Measurements from ENCODE around the gene ESR2.

DNA sequence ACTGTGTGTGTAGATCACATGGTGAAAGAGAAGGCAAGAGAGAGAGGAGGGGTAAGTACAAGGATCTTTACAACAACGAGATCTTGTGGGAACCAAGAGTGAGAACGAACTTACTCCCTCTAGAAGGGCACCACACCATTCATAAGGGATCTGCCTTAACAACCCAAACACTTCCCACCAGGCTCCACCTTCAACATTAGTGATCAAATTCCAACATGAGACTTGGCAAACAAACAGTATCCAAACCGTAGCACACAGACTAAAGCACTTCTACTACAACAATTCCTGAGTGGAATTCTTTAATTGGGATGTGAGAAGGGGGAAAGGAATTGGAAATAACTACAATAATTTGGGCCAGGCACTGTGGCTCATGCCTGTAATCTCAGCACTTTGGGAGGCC lies 35.0 kb upstream of the ESR2 start:
- TF ChIP-seq, protein P1, sequence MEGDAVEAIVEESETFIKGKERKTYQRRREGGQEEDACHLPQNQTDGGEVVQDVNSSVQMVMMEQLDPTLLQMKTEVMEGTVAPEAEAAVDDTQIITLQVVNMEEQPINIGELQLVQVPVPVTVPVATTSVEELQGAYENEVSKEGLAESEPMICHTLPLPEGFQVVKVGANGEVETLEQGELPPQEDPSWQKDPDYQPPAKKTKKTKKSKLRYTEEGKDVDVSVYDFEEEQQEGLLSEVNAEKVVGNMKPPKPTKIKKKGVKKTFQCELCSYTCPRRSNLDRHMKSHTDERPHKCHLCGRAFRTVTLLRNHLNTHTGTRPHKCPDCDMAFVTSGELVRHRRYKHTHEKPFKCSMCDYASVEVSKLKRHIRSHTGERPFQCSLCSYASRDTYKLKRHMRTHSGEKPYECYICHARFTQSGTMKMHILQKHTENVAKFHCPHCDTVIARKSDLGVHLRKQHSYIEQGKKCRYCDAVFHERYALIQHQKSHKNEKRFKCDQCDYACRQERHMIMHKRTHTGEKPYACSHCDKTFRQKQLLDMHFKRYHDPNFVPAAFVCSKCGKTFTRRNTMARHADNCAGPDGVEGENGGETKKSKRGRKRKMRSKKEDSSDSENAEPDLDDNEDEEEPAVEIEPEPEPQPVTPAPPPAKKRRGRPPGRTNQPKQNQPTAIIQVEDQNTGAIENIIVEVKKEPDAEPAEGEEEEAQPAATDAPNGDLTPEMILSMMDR (IDR thresholded peaks at IDR 0.05; ENCODE audit: extremely low read depth in 1 of 2, insufficient read depth in 1 of 2, low read depth in 1 of 2, low read length in 2 of 2): no peak
- TF ChIP-seq FOS (IDR thresholded peaks at IDR 0.05; ENCODE audit: borderline replicate concordance, insufficient read depth, low read length) (no peak), JUN (IDR thresholded peaks at IDR 0.05; ENCODE audit: borderline replicate concordance, insufficient read depth, insufficient read length, low read depth) (no peak), EZH2 (IDR thresholded peaks at IDR 0.05; ENCODE audit: borderline replicate concordance, low read depth, low read length, severe bottlenecking) (no peak), POLR2AphosphoS5 (IDR thresholded peaks at IDR 0.05; ENCODE audit: insufficient read depth, low read depth, low read length) (no peak), POLR2A (IDR thresholded peaks at IDR 0.05; ENCODE audit: low read depth, low read length) (no peak), GATA2 (IDR thresholded peaks at IDR 0.05; ENCODE audit: insufficient read depth, insufficient read length, low read depth, low read length) (no peak), MYC (IDR thresholded peaks at IDR 0.05; ENCODE audit: low read depth, low read length) (no peak)
- TF ChIP-seq, protein P2, sequence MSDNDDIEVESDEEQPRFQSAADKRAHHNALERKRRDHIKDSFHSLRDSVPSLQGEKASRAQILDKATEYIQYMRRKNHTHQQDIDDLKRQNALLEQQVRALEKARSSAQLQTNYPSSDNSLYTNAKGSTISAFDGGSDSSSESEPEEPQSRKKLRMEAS (IDR thresholded peaks at IDR 0.05; ENCODE audit: insufficient read depth, insufficient read length): no peak
